GM18909 (cell line): Measurements from ENCODE around the gene KCNK4.

Experiments
- ATAC-seq: cut with Tn5 transposase; IDR thresholded peaks from one replicate; pipeline ENCODE4 v1.9.1; 2021; ENCODE audit warnings: mild to moderate bottlenecking; ENCODE audit not compliant: unreplicated experiment, poor library complexity

KCNK4 gene

DNA sequence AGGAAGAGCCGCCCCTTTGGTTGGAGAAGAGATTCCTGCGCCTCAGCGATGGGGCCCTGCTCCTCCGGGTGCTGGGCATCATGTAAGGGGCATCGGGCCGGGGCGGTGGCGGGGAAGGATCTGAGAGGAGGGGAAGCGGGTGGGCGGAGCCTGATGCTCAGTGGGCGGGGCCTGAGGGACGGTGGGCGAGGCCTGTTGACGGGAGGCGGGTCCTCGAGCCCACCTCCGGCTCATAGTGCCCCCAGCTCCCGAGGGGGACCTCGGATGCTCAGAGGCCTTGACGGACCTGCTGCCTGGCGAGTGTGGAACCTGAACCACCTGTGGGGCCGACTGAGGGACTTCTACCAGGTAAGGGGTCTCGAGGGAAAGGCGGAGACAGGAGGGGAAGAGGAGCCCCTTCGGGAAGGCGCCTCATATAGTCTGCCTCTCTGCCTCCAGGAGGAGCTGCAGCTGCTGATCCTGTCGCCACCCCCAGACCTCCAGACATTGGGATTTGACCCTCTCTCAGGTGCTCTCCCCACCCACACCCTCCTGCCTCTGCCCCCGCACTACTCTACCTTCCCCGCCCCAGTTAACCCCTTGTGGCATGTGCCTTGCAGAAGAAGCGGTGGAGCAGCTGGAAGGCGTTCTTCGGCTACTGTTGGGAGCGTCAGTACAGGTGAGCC is 49.7 kb downstream of the KCNK4 start:
- no peak for ATAC-seq

DNA sequence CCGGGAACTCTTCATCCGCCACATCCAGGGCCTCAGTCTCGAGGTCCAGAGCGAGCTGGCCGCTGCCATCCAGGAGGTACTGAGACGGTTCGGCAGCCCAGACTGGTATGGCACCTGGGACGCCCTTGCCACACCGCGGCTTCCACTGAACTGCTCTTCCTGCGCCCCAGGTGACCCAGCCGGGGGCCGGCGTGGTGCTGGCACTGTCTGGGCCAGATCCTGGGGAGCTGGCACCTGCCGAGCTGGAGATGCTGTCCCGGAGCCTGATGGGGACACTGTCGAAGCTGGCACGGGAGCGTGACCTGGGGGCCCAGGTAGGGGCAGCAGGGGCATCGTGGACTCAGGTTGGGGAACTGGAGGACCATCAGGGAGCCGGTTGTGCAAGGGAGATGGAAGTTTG is 50.3 kb downstream of the KCNK4 start:
- ATAC-seq, result no peak

GRCh38 chr11:64341851-64342791 is 51.0 kb downstream of the KCNK4 start:
- ATAC-seq, result no peak

- no peak for ATAC-seq
Observed at GRCh38 chr11:64342869-64343745, 52.0 kb downstream of the KCNK4 start.

GRCh38 chr11:64343767-64344559 is 52.9 kb downstream of the KCNK4 start:
- ATAC-seq, result no peak

DNA sequence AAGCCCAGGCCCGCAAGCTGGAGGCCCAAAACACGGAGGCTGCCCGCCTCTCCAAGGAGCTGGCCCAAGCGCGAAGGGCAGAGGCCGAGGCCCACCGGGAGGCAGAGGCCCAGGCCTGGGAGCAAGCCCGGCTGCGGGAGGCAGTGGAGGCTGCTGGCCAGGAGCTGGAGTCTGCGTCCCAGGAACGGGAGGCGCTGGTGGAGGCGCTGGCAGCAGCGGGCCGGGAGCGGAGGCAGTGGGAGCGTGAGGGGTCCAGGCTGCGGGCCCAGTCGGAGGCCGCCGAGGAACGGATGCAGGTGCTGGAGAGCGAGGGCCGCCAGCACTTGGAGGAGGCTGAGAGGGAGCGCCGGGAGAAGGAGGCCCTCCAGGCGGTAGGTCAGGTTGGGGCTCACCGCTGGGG is 53.7 kb downstream of the KCNK4 start:
- ATAC-seq, result no peak

- ATAC-seq, result no peak
Observed at GRCh38 chr11:64347193-64347867, 56.2 kb downstream of the KCNK4 start.

GRCh38 chr11:64348383-64349024 is 57.4 kb downstream of the KCNK4 start:
- ATAC-seq, result no peak

DNA sequence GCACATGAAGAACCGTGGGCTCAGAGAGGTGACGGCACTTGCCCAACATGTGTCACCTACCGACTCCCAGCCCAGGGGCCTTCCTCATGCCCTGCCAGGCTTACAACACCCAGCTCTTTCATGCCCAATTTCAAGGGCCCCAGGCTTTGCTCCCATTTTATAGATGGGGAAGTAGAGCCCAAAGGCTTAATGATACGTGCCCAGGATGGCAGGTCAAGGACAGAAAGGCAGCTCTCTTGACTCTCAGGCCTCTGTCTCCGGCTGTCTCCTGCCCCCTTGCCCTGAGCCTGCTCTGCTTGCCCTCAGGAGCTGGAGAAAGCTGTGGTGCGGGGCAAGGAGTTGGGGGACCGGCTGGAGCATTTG is 57.9 kb downstream of the KCNK4 start:
- ATAC-seq, result no peak

DNA sequence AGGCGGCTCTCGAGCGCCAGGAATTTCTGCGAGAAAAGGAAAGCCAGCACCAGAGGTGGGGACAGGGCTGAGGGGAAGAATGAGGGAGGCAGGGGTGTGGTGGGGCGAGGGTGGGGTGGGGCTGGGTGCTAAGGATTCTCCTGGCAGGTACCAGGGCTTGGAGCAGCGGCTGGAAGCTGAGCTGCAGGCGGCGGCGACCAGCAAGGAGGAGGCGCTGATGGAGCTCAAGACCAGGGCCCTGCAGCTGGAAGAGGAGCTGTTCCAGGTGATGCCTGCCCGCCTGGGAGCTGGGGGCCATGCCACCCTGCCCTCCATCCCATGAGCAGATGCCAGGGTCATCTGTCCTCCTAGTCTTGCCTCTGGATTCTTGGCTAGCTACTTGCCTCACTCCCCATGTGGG is 58.3 kb downstream of the KCNK4 start:
- ATAC-seq, result no peak
